Fibroblast of lung (primary cell): ENCODE results near the gene RTL10. TPM values are rescaled to one million over a fixed set of nuclear protein-coding genes. Genes with fewer than 3 reads are reported as not detected.

ENCODE experiments used
- DNase-seq, 2 donors: peaks; one replicate each; pipeline versions ENCODE4 v3.0.0 to v3.0.0-alpha.2; 2010; ENCODE audit warnings: low read depth in 2 of 2
- H2AFZ ChIP-seq: 2 replicates; pipeline ENCODE4 v1.5.1; 2012; ENCODE audit warnings: low read length, control low read depth, inconsistent platforms
- H3K27ac ChIP-seq: 2 replicates; pipeline ENCODE4 v1.5.1; 2011; ENCODE audit warnings: low read length, control low read depth; ENCODE audit not compliant: insufficient read depth
- H3K27me3 ChIP-seq: 2 replicates; pipeline ENCODE4 v1.5.1; 2011; ENCODE audit warnings: mild to moderate bottlenecking, low read length; ENCODE audit not compliant: control insufficient read depth, insufficient read depth
- H3K36me3 ChIP-seq: 2 replicates; pipeline ENCODE4 v1.5.1; 2011; ENCODE audit warnings: low read length; ENCODE audit not compliant: control insufficient read depth, insufficient read depth
- H3K4me1 ChIP-seq: 2 replicates; pipeline ENCODE4 v1.5.1; 2011; ENCODE audit warnings: low read length; ENCODE audit not compliant: control insufficient read depth, insufficient read depth; ENCODE audit errors: extremely low read depth
- H3K4me2 ChIP-seq: 2 replicates; pipeline ENCODE4 v1.5.1; 2011; ENCODE audit warnings: low read length, control low read depth; ENCODE audit not compliant: insufficient read depth; ENCODE audit errors: extremely low read depth
- H3K4me3 ChIP-seq, 4 experiments: fragments of 200-600 bp in 1 of 4; sonication (generic) in 1 of 4; replicated peaks in 1 of 4; 2 replicates each; pipeline ENCODE4 v1.5.1; 2011 to 2016; ENCODE audit warnings: low read length in 4 of 4, low read depth in 3 of 4, mild to moderate bottlenecking in 3 of 4, control low read depth in 2 of 4, inconsistent platforms in 1 of 4, mixed read lengths in 1 of 4; ENCODE audit not compliant: insufficient read depth in 1 of 4; ENCODE audit errors: control extremely low read depth in 1 of 4
- H3K79me2 ChIP-seq: 2 replicates; pipeline ENCODE4 v1.5.1; 2012; ENCODE audit warnings: mild to moderate bottlenecking, low read length, inconsistent platforms; ENCODE audit not compliant: control insufficient read depth, insufficient read depth
- H3K9ac ChIP-seq: 2 replicates; pipeline ENCODE4 v1.5.1; 2011; ENCODE audit warnings: mild to moderate bottlenecking, low read length, control low read depth; ENCODE audit not compliant: insufficient read depth
- H3K9me3 ChIP-seq: 2 replicates; pipeline ENCODE4 v1.5.1; 2012; ENCODE audit warnings: low read depth, low read length; ENCODE audit not compliant: control insufficient read depth, insufficient read depth
- H4K20me1 ChIP-seq: 2 replicates; pipeline ENCODE4 v1.5.1; 2011; ENCODE audit warnings: low read length; ENCODE audit not compliant: control insufficient read depth, insufficient read depth; ENCODE audit errors: extremely low read depth
- CTCF ChIP-seq, 2 donors: IDR thresholded peaks in 1 of 2; conservative IDR thresholded peaks in 1 of 2; 1 replicate in 1 of 2; 2 replicates in 1 of 2; pipeline ENCODE4 v1.5.1; 2011 to 2012; ENCODE audit warnings: low read length in 2 of 2, control low read depth in 1 of 2, inconsistent platforms in 1 of 2, low read depth in 1 of 2, mild to moderate bottlenecking in 1 of 2
- EZH2 ChIP-seq: IDR thresholded peaks from 2 replicates; pipeline ENCODE4 v1.5.1; 2012; ENCODE audit warnings: low read length, control low read depth, mild to moderate bottlenecking; ENCODE audit errors: missing control alignments
- polyA plus RNA-seq, 2 donors: library from polyadenylated mRNA; depleted of rRNA in 1 of 2; stranded (reverse) in 1 of 2; unstranded in 1 of 2; fragments of >200 nt; gene quantifications; 2 replicates each; pipeline ENCODE4 v1.2.1, GENCODE V29; 2011 to 2012; ENCODE audit warnings: missing spikeins in 1 of 2
- total RNA-seq: library from RNA; depleted of rRNA; stranded (reverse); fragments of >200 nt; gene quantifications from 2 replicates; pipeline ENCODE4 v1.2.1, GENCODE V29; 2014

The RTL10 gene
- total and polyA plus RNA-seq, 2 donors (not counting 1 experiment from before 2014, with no cell fraction given): 6.5 to 7.3 TPM

GRCh38 chr22:19862619-19863246 lies 8.1 kb upstream of the RTL10 start:
- no peak for DNase-seq
- no peaks in the 10 kb centered on the region for H3K36me3 ChIP-seq
- H3K27ac ChIP-seq: no peak overlapping the region
- no peaks in the 10 kb centered on the region for H3K9me3 ChIP-seq
- H4K20me1 ChIP-seq: no peaks in the 10 kb centered on the region
- no peak overlapping the region for H2AFZ ChIP-seq
- no peak overlapping the region for H3K4me2 ChIP-seq
- H3K4me3 ChIP-seq: no peak overlapping the region
- no peaks in the 10 kb centered on the region for H3K79me2 ChIP-seq
- H3K4me1 ChIP-seq: no peaks in the 10 kb centered on the region
- TF ChIP-seq CTCF (conservative IDR thresholded peaks at IDR 0.05 in 1 of 2, IDR thresholded peaks at IDR 0.05 in 1 of 2; ENCODE audit: low read depth in 1 of 2, low read length in 2 of 2) (no peak), EZH2 (no peak)
- no peaks in the 10 kb centered on the region for H3K27me3 ChIP-seq
- no peak overlapping the region for H3K9ac ChIP-seq

- Histone ChIP-seq H3K4me2 (no peak overlapping the region), H3K4me1 (peaks cover 2% of the 10 kb centered on the region), H4K20me1 (no peaks in the 10 kb centered on the region), H3K27ac (no peak overlapping the region), H3K27me3 (no peaks in the 10 kb centered on the region), H3K9ac (no peak overlapping the region), H3K9me3 (no peaks in the 10 kb centered on the region), H2AFZ (no peak overlapping the region), H3K4me3 (no peak overlapping the region), H3K79me2 (peaks cover 7% of the 10 kb centered on the region), H3K36me3 (no peaks in the 10 kb centered on the region)
- DNase-seq: no peak
- TF ChIP-seq EZH2: no peak
- TF ChIP-seq CTCF (conservative IDR thresholded peaks at IDR 0.05 in 1 of 2, IDR thresholded peaks at IDR 0.05 in 1 of 2; ENCODE audit: low read depth in 1 of 2, low read length in 2 of 2): no peak
Measured at GRCh38 chr22:19859861-19860510, 5.3 kb upstream of the RTL10 start.

GRCh38 chr22:19857382-19857781 lies 2.7 kb upstream of the RTL10 start:
- Histone ChIP-seq H2AFZ (no peak overlapping the region), H3K27ac (no peak overlapping the region), H3K36me3 (no peaks in the 10 kb centered on the region), H3K9ac (no peak overlapping the region), H3K27me3 (no peaks in the 10 kb centered on the region), H4K20me1 (no peaks in the 10 kb centered on the region), H3K9me3 (no peaks in the 10 kb centered on the region), H3K4me3 (no peak overlapping the region), H3K4me2 (no peak overlapping the region), H3K79me2 (peaks cover 28% of the 10 kb centered on the region), H3K4me1 (peaks cover 6% of the 10 kb centered on the region)
- no peak for DNase-seq
- TF ChIP-seq EZH2: no peak
